A549 (cell line): ENCODE data around the gene ORM1. TPM values are rescaled to one million over a fixed set of nuclear protein-coding genes. Genes with fewer than 3 reads are reported as not detected.

ENCODE experiments used
- ATAC-seq, 2 experiments: fragments of 200-7000 bp in 1 of 2; fragments of >200 bp in 1 of 2; cut with Nextera tagmentation in 1 of 2; cut with Tn5 transposase in 1 of 2; 3 replicates each; pipeline versions ENCODE4 v1.8.0 to v1.9.1; 2018 to 2020; ENCODE audit warnings: mild to moderate bottlenecking in 1 of 2, moderate library complexity in 1 of 2
- CTCF ChIA-PET: fragments of 300-600 bp; sonication (Branson Sonifier 250); formaldehyde crosslinking; extraction: SDS; loops from one replicate; lab custom pipeline; 2021; ENCODE audit warnings: antibody characterized with exemption, inconsistent platforms; lab: Yijun Ruan, JAX
- POLR2A ChIA-PET: fragments of 350-600 bp; formaldehyde crosslinking; extraction: SDS; loops from one replicate; lab custom pipeline; 2021; ENCODE audit warnings: antibody characterized with exemption, inconsistent platforms; lab: Yijun Ruan, JAX
- DNase-seq, 2 experiments: peaks; one replicate each; pipeline versions ENCODE4 v3.0.0 to v3.0.0-alpha.2; 2011 to 2016; ENCODE audit warnings: low read depth in 1 of 2, low spot score in 1 of 2
- FAIRE-seq: peaks from 2 replicates; lab custom pipeline; 2011; peaks lifted over from hg19 to GRCh38; lab: Jason Lieb, UNC
- H3K27ac ChIP-seq, 2 experiments: fragments of >200 bp; sonication (Bioruptor Twin); formaldehyde crosslinking; 3 replicates each; pipeline ENCODE4 v1.5.1; 2016 to 2017
- H3K4me1 ChIP-seq: fragments of >200 bp; sonication (Bioruptor Twin); formaldehyde crosslinking; 3 replicates; pipeline ENCODE4 v1.6.1; 2016
- H3K4me2 ChIP-seq: fragments of >200 bp; sonication (Bioruptor Twin); formaldehyde crosslinking; 3 replicates; pipeline ENCODE4 v1.6.1; 2016
- H3K4me3 ChIP-seq: fragments of >200 bp; sonication (Bioruptor Twin); formaldehyde crosslinking; 3 replicates; pipeline ENCODE4 v1.5.1; 2016
- H3K9me3 ChIP-seq: fragments of >200 bp; sonication (Bioruptor Twin); formaldehyde crosslinking; 3 replicates; pipeline ENCODE4 v1.6.1; 2016
- CBX2 ChIP-seq: fragments of 200-600 bp; sonication (generic); IDR thresholded peaks from 2 replicates; pipeline ENCODE4 v1.6.1; 2016; ENCODE audit warnings: low read depth, mild to moderate bottlenecking, borderline replicate concordance
- CEBPB ChIP-seq, 2 experiments: fragments of >200 bp in 1 of 2; sonication (Bioruptor Twin) in 1 of 2; formaldehyde crosslinking in 1 of 2; IDR thresholded peaks; 2 replicates each; pipeline ENCODE4 v1.6.1; 2012 to 2016
- CHD4 ChIP-seq: fragments of 200-600 bp; sonication (generic); IDR thresholded peaks from 2 replicates; pipeline ENCODE4 v1.6.1; 2016; ENCODE audit warnings: antibody characterized with exemption, mild to moderate bottlenecking, borderline replicate concordance
- CTCF ChIP-seq: fragments of >200 bp; sonication (Bioruptor Twin); formaldehyde crosslinking; IDR thresholded peaks from 3 replicates; pipeline ENCODE4 v1.5.1; 2016
- EHMT2 ChIP-seq: fragments of 200-600 bp; sonication (generic); IDR thresholded peaks from 2 replicates; pipeline ENCODE4 v1.6.1; 2016; ENCODE audit warnings: antibody characterized with exemption, low read depth, mild to moderate bottlenecking, moderate library complexity
- EP300 ChIP-seq, 2 experiments: fragments of >200 bp; sonication (Bioruptor Twin); formaldehyde crosslinking; IDR thresholded peaks; 2 replicates in 1 of 2; 3 replicates in 1 of 2; pipeline ENCODE4 v1.6.1; 2016 to 2017
- ESRRA ChIP-seq: fragments of 150-350 bp; IDR thresholded peaks from 2 replicates; pipeline ENCODE4 v1.6.1; 2014; ENCODE audit warnings: mild to moderate bottlenecking, low read length, borderline replicate concordance
- GATA3 ChIP-seq: IDR thresholded peaks from 2 replicates; pipeline ENCODE4 v1.6.1; 2012; ENCODE audit warnings: borderline replicate concordance
- HOXB13 ChIP-seq: fragments of 250-450 bp; sonication (Bioruptor Pico); IDR thresholded peaks from 2 replicates; pipeline ENCODE4 v1.5.0; 2020; ENCODE audit warnings: low read depth, mild to moderate bottlenecking, moderate library complexity
- JUNB ChIP-seq: fragments of >200 bp; sonication (Bioruptor Twin); formaldehyde crosslinking; IDR thresholded peaks from 2 replicates; pipeline ENCODE4 v1.6.1; 2016
- KDM1A ChIP-seq: fragments of 200-600 bp; sonication (generic); IDR thresholded peaks from 2 replicates; pipeline ENCODE4 v1.6.1; 2016; ENCODE audit warnings: low read depth, mild to moderate bottlenecking
- MAFK ChIP-seq: fragments of 450-650 bp; IDR thresholded peaks from 2 replicates; pipeline ENCODE4 v1.6.1; 2014; ENCODE audit not compliant: partially characterized antibody
- MAZ ChIP-seq: fragments of 150-350 bp; IDR thresholded peaks from 2 replicates; pipeline ENCODE4 v1.6.1; 2014; ENCODE audit warnings: antibody characterized with exemption, low read depth, low read length, borderline replicate concordance
- MYC ChIP-seq: IDR thresholded peaks from 2 replicates; pipeline ENCODE4 v1.6.1; 2012; ENCODE audit warnings: mild to moderate bottlenecking, inconsistent platforms, low read length, improper control_type of control experiment, borderline replicate concordance
- NR3C1 ChIP-seq: fragments of >200 bp; sonication (Bioruptor Twin); formaldehyde crosslinking; IDR thresholded peaks from 3 replicates; pipeline ENCODE4 v1.6.1; 2017
- POLR2AphosphoS2 ChIP-seq: conservative IDR thresholded peaks from 2 replicates; pipeline ENCODE4 v1.6.1; 2012; ENCODE audit warnings: low read length, improper control_type of control experiment, inconsistent platforms
- RCOR1 ChIP-seq: fragments of 150-350 bp; IDR thresholded peaks from 2 replicates; pipeline ENCODE4 v1.6.1; 2014; ENCODE audit warnings: antibody characterized with exemption, low read length, low read depth
- RNF2 ChIP-seq: fragments of 200-600 bp; sonication (generic); IDR thresholded peaks from 2 replicates; pipeline ENCODE4 v1.6.1; 2016; ENCODE audit warnings: low read depth, mild to moderate bottlenecking, antibody characterized with exemption, moderate library complexity, borderline replicate concordance
- SREBF2 ChIP-seq: fragments of 450-650 bp; IDR thresholded peaks from 2 replicates; pipeline ENCODE4 v1.6.1; 2014; ENCODE audit warnings: mild to moderate bottlenecking, moderate library complexity
- WGBS: methylation state at CpG from one replicate; pipeline ENCODE4 v1.1.6; 2017; ENCODE audit errors: missing lambda C conversion rate; 5-methylcytosine and 5-hydroxymethylcytosine counted together
- polyA plus RNA-seq, 4 experiments: library from polyadenylated mRNA; depleted of rRNA in 3 of 4; stranded (reverse); fragments of >200 nt; fragmentation: RNase III in 1 of 4; extraction: RNeasy Plus Mini Kit Qiagen cat#74134 plus additional on column Dnase treatment in 1 of 4; gene quantifications; 2 replicates in 3 of 4; 3 replicates in 1 of 4; pipeline ENCODE4 v1.2.3, GENCODE V29; 2011 to 2017
- TF ChIP-seq, protein P1 (sequence below): fragments of >200 bp; sonication (Bioruptor Twin); formaldehyde crosslinking; IDR thresholded peaks from 2 replicates; pipeline ENCODE4 v1.6.1; 2016
- TF ChIP-seq, protein P2 (sequence below): fragments of 250-450 bp; sonication (Bioruptor Pico); IDR thresholded peaks from 2 replicates; pipeline ENCODE4 v1.5.0; 2020; ENCODE audit warnings: low read depth, mild to moderate bottlenecking, moderate library complexity
- TF ChIP-seq, protein P3 (sequence below): IDR thresholded peaks from 2 replicates; pipeline ENCODE4 v1.6.1; 2012; ENCODE audit warnings: low read depth, borderline replicate concordance
- TF ChIP-seq, protein P4 (sequence below): fragments of 150-350 bp; IDR thresholded peaks from 2 replicates; pipeline ENCODE4 v1.6.1; 2014; ENCODE audit warnings: low read depth, mild to moderate bottlenecking, low read length
- TF ChIP-seq, protein P5 (sequence below): fragments of 250-450 bp; sonication (Bioruptor Pico); IDR thresholded peaks from 2 replicates; pipeline ENCODE4 v1.5.0; 2021; ENCODE audit warnings: mild to moderate bottlenecking, moderate library complexity, borderline replicate concordance

Gene ORM1
- polyA plus RNA-seq, 2 of the 4 experiments (the other 2 are of a cell fraction) = 0.12 to 0.19 TPM

DNA sequence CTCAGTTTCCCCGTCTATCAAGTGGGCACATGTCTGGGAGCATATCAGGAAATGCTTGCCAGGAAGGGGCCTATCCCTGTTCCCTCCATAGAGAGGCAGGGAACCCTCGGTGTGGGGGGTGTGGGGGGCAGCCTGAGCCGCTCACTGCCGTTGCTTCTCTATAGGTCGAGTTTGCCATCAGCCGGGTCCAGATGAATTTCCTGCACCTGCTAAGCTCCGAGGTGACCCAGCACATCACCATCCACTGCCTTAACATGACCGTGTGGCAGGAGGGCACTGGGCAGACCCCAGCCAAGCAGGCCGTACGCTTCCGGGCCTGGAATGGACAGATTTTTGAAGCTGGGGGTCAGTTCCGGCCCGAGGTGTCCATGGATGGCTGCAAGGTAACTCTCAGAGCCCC is 13.8 kb upstream of the ORM1 start:
- Histone ChIP-seq H3K4me3 (no peak overlapping the region), H3K27ac (no peak overlapping the region), H3K4me2 (no peak overlapping the region), H3K9me3 (no peaks in the 10 kb centered on the region), H3K4me1 (no peaks in the 10 kb centered on the region)
- TF ChIP-seq, protein P1, sequence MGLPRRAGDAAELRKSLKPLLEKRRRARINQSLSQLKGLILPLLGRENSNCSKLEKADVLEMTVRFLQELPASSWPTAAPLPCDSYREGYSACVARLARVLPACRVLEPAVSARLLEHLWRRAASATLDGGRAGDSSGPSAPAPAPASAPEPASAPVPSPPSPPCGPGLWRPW = no peak
- TF ChIP-seq EHMT2 (no peak), RCOR1 (no peak), ESRRA (no peak), KDM1A (no peak), POLR2AphosphoS2 (no peak), EP300 (IDR thresholded peaks at IDR 0.05) (no peak)
- TF ChIP-seq, protein P2, sequence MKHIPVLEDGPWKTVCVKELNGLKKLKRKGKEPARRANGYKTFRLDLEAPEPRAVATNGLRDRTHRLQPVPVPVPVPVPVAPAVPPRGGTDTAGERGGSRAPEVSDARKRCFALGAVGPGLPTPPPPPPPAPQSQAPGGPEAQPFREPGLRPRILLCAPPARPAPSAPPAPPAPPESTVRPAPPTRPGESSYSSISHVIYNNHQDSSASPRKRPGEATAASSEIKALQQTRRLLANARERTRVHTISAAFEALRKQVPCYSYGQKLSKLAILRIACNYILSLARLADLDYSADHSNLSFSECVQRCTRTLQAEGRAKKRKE = no peak
- no peak for DNase-seq
- no peak for FAIRE-seq
- no peak for ATAC-seq
- 93% methylated on average over 10 of the region's 13 CpGs for WGBS
- CTCF ChIA-PET = interaction anchor here (2.3 kb wide), 1 partner anchor 227 kb away, joined by 10 read pairs; no protein-coding TSS in a partner anchor
- POLR2A ChIA-PET = no interaction called here

- H3K27ac ChIP-seq = no peak overlapping the region
- no peaks in the 10 kb centered on the region for H3K9me3 ChIP-seq
- DNase-seq = no peak
- POLR2A ChIA-PET = interaction anchor here (0.5 kb wide), 1 partner anchor 340 kb away, joined by 5 read pairs; no protein-coding TSS in a partner anchor
- ATAC-seq = no peak
- no peak overlapping the region for H3K4me2 ChIP-seq
- H3K4me3 ChIP-seq = no peak overlapping the region
- TF ChIP-seq JUNB (no peak), CBX2 (no peak), CTCF (no peak), NR3C1 (no peak), CEBPB (IDR thresholded peaks at IDR 0.05) (no peak), MYC (no peak), MAZ (no peak), MAFK (no peak), HOXB13 (no peak), GATA3 (no peak), CHD4 (no peak), RNF2 (no peak), SREBF2 (no peak)
- TF ChIP-seq, protein P1 = no peak
- TF ChIP-seq, protein P3, sequence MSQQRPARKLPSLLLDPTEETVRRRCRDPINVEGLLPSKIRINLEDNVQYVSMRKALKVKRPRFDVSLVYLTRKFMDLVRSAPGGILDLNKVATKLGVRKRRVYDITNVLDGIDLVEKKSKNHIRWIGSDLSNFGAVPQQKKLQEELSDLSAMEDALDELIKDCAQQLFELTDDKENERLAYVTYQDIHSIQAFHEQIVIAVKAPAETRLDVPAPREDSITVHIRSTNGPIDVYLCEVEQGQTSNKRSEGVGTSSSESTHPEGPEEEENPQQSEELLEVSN = no peak
- TF ChIP-seq, protein P4, sequence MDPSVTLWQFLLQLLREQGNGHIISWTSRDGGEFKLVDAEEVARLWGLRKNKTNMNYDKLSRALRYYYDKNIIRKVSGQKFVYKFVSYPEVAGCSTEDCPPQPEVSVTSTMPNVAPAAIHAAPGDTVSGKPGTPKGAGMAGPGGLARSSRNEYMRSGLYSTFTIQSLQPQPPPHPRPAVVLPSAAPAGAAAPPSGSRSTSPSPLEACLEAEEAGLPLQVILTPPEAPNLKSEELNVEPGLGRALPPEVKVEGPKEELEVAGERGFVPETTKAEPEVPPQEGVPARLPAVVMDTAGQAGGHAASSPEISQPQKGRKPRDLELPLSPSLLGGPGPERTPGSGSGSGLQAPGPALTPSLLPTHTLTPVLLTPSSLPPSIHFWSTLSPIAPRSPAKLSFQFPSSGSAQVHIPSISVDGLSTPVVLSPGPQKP = no peak
- TF ChIP-seq, protein P2 = no peak
- TF ChIP-seq, protein P5, sequence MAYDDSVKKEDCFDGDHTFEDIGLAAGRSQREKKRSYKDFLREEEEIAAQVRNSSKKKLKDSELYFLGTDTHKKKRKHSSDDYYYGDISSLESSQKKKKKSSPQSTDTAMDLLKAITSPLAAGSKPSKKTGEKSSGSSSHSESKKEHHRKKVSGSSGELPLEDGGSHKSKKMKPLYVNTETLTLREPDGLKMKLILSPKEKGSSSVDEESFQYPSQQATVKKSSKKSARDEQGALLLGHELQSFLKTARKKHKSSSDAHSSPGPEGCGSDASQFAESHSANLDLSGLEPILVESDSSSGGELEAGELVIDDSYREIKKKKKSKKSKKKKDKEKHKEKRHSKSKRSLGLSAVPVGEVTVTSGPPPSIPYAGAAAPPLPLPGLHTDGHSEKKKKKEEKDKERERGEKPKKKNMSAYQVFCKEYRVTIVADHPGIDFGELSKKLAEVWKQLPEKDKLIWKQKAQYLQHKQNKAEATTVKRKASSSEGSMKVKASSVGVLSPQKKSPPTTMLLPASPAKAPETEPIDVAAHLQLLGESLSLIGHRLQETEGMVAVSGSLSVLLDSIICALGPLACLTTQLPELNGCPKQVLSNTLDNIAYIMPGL (CRISPR knock-in tag) = no peak
- CTCF ChIA-PET = interaction anchor here (0.6 to 2.3 kb wide), 2 partner anchors 78 to 228 kb away, joined by 3 to 10 read pairs; no protein-coding TSS in a partner anchor
- FAIRE-seq = no peak
- 85% methylated on average over 22 of the region's 22 CpGs for WGBS
- no peaks in the 10 kb centered on the region for H3K4me1 ChIP-seq
Measured at GRCh38 chr9:114310471-114311450, 12.1 kb upstream of the ORM1 start.
